Smooth muscle cell of the pulmonary artery (primary cell): ENCODE measurements around the gene EEF1AKMT2. TPM values are rescaled to one million over a fixed set of nuclear protein-coding genes. Genes with fewer than 3 reads are reported as not detected.

Experiments
- total RNA-seq: library from RNA; depleted of rRNA; stranded (reverse); fragments of >200 nt; gene quantifications from 2 replicates; pipeline ENCODE4 v1.2.3, GENCODE V29; 2014

The EEF1AKMT2 gene
- total RNA-seq, result 15.7 and 23.4 TPM in 2 replicates

DNA sequence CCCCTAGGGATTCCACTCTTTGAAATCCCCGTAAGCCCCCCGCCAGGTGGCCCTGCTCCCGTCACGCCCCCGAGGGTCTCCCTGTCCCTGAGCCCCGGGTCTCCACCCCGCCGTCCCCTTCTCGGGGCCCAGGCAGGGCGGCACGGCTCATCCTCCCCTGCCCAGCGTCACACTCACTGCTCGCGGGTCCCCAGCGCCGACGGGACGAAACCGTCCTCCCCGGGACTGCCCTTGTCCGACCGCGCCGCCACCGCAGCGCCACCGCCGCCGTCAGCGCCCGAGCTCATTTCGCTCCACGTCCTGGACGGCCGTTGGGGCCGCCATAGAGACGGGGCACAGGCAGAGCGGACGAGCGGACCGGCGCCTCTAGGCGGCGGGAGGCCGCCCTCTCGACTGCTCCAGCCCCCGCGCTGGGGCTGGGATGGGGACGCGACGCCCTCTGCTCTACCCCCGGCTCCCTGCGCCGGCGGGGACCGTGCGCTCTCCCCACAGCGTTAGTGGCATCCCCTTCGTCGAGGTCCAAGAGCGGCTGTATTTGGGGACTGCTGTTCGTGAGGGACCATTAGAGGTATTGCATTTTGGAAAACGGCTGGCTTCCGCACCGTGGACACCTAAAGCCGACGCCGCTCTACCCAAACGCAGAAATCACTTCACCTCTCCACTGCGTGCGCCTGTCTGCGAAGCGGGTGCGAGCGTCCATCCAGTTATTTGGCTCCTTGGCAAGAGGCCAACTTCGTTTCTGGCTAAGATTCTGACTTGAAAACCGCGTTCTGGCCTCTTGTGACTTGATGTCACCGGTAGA is at the start of gene EEF1AKMT2:
Gene EEF1AKMT2, minus strand, starts transcription at position 341 of the 802 bp plus-strand sequence. Its CDS starts 54 bp downstream, at position 287.

DNA sequence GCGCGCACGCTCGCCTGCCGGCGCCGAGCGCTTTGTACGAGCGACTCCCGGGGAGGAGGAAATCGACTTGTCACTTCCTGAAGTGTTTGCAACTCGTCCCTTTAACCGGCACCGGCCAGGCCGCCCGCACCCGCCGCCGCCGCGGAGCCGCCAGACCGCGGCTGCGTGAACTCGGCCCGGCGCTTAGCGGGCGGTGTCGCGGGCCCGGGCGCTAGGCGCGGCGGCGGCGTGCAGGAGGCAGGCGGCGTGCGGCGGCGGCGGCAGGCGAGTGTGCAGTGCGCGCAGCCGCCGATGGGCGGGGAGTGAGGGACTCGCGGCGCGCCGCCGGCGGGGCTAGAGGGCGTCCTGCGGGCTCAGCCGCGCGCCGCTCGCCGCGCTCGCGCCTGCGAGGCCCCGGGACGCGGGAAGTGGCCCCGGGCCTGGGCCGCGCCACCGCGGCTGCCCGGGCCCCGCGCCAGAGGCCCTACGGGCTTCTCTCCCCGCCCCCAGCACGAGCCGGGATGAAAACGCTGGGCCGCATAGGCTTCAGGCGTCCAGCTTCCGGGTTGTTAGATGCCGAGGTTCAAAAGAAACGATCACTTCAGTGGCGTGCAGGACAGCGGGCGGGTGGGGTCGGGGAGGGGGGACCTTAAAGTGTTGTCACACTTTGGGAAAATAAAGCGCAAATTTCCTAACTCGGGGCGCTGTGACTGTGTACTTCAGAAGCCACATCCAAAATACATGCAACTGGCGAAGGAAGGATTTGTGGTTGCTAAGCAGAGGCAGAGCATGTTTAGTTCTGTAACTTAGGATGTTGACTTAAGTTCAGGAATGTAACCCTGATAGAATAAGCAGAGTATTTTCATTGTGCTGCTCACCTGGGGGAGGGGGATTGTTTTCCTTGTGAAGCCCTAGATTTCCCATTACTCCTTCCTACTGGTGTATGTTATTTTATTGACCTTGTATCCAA is 47.3 kb downstream of the EEF1AKMT2 start, which contains the start of gene FAM53B:
Gene FAM53B, minus strand, starts transcription at position 277 of the 949 bp plus-strand sequence. CDS start 37,665 bp downstream, outside the sequence.

Other genes with a start within 250 kb of the EEF1AKMT2 start
- 14.9 and 17.4 TPM in 2 replicates for gene FAM53B, start 47.5 kb downstream of the EEF1AKMT2 start, total RNA-seq
- 11.2 and 13.9 TPM in 2 replicates for gene ABRAXAS2, start 9.9 kb upstream of the EEF1AKMT2 start, total RNA-seq
- gene ZRANB1, start 150.2 kb upstream of the EEF1AKMT2 start, total RNA-seq, result 23.0 and 25.1 TPM in 2 replicates